ENCODE results near the gene KCNE4.
A peak's percentile ranks its signal among the peaks of the same experiment; 100 is the strongest.

The KCNE4 gene

GRCh38 chr2:223041527-223042109 lies 10.4 kb upstream of the KCNE4 start:
- peak; percentile 42 for DNase-seq

DNA sequence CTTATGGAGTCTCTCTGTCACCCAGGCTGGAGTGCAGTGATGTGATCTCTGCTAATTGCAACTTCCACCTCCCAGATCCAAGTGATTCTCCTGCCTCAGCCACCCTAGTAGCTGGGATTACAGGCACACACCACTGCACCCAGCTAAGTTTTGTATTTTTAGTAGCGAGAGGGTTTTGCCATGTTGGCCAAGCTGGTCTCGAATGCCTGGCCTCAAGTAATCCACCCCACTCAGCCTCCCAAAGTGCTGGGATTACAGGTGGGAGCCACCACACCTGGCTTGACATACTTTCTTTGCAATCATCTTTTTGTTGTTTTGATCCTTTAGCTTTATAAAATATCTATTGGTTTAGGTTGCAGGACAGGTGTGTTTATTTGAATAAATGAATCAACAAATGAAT lies 9.7 kb upstream of the KCNE4 start:
- DNase-seq = no peak

DNA sequence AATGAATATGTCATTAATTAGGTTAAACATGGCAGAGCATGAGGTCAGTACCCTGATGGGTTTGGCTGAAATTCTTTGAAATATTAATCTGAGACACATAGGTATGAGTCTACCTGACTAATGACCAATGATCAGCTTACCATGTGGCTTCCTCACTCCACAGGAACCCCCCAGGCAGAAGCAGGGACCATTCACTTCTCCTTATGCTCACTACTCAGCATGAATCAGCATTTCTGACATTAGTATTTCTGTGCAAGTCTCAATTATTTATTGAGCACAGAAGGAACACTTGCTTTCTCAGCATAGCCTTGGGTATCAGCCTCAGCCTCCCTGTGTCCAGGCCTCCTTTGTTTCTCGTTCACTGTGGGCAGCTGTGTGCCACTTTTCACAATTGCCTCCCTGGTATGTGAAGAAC lies 9.3 kb upstream of the KCNE4 start:
- no peak for DNase-seq

GRCh38 chr2:223043164-223043941 lies 8.6 kb upstream of the KCNE4 start:
- no peak for DNase-seq

GRCh38 chr2:223044092-223044836 lies 7.7 kb upstream of the KCNE4 start:
- DNase-seq = no peak

DNA sequence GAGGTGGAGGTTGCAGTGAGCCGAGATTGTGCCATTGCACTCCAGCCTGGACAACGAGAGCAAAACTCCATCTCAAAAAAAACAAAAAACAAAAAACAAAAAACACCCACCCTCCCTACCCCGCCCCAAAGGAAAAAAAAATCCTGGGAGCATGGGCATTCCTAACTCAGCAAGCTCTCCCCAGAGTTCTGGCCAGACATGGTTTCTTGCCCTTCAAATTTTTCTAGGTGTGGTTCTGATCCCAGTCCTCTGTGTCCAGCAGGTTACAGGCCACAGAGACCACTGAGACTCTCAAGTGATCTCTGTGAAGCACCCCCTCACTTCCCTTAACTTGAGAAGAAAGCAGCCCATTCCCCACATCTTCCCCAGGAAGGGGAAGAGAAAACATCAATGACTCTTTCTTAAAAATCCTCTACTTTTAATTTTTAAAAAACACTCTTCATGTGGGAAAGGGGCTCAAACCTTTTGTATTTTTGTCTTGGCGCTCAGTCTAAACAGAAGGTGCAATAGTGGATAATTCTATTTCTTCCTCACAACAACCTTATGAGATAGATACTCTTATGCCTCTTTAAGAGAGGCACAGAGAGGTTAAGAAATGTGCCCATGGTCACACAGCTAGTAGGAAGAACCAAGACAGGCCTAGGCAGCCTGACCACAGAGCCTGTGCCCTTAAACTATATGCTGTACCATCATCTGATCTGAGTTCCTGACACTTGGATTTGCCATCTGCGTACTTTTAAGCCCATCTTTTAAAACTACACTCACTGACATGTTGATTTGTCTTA lies 6.9 kb upstream of the KCNE4 start:
- no peak for DNase-seq

DNA sequence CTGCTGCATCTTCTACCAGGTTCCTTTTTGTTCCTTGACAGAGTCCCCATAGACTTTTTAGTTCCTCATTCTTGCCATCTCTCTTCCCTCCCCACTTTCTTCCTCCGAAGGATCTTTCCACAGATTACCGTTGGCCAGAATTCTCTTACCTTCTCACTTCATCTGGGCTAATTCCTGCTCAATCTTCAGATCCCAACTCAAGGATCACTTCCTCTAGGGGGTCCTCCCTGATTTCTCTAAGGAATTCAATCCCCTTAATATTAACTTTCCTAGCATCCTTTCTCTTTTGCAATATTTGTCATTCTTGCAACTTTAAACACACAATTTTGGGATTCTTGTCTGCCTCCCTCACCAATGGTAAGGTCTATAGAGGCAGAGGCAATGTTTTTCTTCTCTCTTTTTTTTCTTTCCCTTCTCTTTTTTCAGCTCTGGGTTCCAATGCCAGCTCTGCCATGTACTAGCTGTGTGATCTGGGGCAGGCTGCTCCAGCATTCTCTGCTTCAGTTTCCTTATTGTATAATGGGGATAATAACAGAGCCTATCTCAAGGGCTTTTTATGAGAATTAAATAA lies 5.4 kb upstream of the KCNE4 start:
- no peak for DNase-seq

DNA sequence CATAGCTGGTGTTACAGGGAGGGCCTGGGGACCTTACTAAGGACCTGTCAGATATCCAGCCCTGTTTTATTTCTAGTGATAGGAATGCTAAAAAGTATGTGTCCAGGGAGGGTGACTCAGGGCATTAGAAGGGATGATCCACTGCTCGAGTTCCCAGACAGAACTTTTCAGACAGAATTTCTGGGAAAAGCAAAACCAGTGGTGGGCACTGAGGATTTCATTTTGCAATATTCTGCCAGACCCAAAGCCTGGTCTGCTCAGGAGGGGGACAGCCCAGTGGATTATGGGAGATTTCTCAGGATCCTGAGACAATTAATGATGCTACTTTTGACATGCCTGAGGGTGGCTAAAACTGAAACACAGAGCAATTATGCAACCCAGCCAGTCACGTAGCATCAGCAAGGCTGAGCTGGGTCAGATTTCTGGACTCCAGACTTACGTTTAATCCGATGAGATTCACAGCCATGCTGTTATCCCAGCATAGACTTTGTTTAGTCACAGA lies 4.7 kb upstream of the KCNE4 start:
- DNase-seq = no peak

DNA sequence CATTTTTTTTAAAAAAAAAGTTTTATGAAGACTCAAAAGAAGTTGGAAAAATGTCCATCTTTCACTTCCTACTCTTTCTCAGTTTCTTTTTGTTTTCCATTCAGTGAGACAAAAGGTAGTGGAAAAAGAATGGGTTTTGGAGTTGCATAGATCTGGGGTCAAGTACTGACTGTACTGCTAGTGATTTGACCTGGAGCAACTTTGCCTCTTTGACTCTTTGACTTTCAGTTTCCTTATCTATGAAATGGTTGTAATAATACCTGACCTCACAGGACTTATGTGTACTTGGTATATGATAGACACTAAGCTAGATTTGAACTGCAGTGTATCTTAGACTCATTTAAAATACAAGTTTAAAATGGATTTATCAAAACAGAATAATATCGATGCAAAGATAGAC lies 3.5 kb upstream of the KCNE4 start:
- no peak for DNase-seq

- DNase-seq = no peak
Measured at GRCh38 chr2:223049356-223049755, 2.6 kb upstream of the KCNE4 start.

GRCh38 chr2:223050188-223050587 lies 1.8 kb upstream of the KCNE4 start:
- no peak for DNase-seq

DNA sequence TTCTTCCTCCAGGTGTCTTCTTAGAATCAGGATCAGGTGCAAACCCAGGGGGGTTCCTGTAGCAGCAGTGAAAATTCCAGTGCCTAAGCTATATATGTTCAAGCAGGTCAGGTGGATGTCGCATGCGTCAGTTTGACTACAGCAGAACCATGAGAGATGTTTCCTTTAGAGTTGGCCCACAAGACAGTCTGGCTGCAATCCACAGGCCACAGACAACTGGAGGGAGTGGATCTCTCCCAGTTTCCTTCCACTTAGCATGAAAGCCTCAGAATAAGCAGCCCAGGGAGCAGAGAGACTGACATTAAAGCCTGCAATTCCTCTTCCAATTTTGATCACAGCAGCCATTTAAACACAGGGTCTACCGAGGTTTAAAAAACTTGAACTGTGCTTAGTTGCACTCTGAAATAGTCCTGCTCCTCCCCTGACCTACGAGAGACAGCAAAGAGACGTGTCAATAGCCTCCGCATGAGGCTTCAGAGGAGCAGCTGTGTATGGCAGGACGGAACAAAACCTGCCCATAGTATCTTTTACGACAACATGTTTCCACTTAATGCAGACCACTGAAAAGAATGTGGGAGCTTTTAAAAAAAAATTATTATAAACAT lies 988 bp upstream of the KCNE4 start:
- no peak for DNase-seq

DNA sequence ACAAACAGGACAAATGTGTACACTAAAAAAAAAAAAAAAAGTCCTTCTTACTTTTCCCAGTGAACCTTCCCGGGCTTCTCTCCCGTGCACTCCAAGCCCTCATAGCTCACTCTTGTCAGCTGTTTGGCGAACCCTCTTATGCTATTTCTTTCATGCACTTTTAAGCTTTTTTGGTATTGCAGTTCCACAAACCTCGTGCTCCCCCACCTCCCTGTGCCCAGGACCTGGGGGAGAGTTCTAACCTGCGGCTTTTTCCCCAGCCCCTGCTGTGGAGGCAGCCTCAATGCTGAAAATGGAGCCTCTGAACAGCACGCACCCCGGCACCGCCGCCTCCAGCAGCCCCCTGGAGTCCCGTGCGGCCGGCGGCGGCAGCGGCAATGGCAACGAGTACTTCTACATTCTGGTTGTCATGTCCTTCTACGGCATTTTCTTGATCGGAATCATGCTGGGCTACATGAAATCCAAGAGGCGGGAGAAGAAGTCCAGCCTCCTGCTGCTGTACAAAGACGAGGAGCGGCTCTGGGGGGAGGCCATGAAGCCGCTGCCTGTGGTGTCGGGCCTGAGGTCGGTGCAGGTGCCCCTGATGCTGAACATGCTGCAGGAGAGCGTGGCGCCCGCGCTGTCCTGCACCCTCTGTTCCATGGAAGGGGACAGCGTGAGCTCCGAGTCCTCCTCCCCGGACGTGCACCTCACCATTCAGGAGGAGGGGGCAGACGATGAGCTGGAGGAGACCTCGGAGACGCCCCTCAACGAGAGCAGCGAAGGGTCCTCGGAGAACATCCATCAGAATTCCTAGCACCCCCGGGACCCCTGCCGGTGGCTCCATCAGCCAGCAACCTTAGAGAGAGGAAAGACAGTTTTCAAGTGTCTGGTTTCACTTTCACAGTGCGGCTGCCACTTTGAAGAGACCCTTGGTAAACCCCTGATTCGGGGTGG lies 826 bp downstream of the KCNE4 start:
- DNase-seq = no peak

DNA sequence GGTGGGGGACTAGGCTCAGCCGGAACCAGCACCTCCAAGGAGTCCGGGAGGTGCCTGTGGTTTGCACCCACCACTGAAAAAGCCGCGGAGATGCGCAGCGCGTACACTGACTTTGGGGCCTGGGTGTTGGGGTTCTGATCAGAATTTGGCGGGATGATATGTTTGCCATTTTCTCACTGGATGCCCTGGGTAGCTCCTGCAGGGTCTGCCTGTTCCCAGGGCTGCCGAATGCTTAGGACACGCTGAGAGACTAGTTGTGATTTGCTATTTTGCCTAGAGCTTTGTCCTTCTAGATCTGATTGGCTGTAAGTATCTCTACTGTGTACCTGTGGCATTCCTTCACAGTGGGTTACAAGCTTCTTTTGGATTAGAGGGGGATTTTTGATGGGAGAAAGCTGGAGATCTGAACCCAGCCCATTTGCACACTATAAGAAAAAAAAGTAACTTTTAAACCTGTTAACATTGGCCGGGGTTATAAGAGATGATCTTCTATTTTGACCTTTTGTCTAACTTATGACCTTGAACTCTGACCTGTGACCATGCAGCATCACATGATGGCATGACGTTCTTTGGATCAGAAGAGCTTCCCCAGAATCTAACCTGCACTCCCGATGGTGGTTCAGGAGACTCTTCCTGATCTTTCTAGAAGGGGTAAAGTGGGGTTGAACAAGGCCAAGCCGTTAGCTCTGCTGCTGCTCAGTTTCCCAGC lies 1.6 kb downstream of the KCNE4 start:
- DNase-seq = no peak

GRCh38 chr2:223054193-223054781 lies 2.3 kb downstream of the KCNE4 start:
- no peak for DNase-seq

DNA sequence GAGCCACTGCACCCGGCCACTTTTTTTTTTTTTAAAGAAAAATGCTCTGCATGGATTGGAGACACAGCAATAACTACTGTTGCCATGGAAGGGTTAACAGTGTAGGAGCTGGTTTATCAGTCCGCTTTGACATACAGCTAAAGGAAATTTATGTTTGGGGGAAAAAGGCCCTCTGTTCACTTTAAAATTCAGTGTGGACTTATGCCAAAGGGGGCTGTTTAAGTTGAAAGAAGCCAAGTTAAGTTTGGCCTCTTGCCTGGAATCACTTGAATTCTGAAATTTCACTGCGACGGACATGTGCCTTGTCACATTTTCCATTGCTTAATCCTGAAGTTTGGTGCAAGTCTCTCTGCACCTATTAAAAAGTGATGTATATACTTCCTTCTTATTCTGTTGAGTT lies 3.1 kb downstream of the KCNE4 start:
- peak; percentile 42 for DNase-seq

GRCh38 chr2:223055836-223056235 lies 3.8 kb downstream of the KCNE4 start:
- DNase-seq = peak; percentile 78

- peak; percentile 17 for DNase-seq
Measured at GRCh38 chr2:223056701-223057418, 4.9 kb downstream of the KCNE4 start.

GRCh38 chr2:223057569-223057968 lies 5.6 kb downstream of the KCNE4 start:
- DNase-seq = no peak

All from NCI-H2029 (cell line).